ENCODE data around the gene ASPRV1. TPM values are rescaled to one million over a fixed set of nuclear protein-coding genes. Genes with fewer than 3 reads are reported as not detected.

The ASPRV1 gene
- polyA plus RNA-seq, 2 of the 4 experiments (the other 2 are of a cell fraction) = 0.36 TPM

DNA sequence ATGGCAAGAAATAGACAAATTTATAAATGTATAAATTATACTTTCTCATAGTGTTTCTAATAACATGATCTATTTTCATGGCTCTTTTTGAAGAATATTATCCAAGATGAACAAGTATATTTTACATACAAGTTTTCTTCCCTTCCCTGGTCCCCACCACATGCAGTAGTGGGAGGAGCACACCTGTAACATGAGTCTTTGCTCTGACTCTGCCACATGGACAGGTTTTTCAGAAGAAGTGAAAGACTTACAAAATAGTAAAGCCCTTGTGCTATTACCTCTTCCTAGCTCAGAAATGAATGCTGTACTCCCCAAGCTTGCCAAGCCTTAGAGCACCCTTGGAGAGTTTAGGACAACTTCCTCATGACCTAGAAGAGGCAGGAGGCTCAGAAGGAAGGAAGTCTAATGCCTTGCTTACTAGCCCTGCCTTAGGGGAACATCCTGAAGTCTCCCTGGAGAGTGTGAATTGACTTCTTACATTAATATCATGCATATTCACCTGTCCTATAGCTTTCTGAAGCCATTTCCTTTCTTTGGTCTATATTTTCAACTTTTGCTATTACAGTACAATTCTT, 28.1 kb downstream of the ASPRV1 start:
- ChIA-PET CTCF (interaction anchor here (0.7 to 4.0 kb wide), 9 partner anchors 10 to 152 kb away, joined by 3 to 22 read pairs (median 4); partner anchors contain the start of gene MXD1), POLR2A (interaction anchor here (1.2 to 2.5 kb wide), 2 partner anchors 18 to 257 kb away, joined by 6 to 26 read pairs; partner anchors contain the start of genes C2orf42 and MXD1)
- H3K4me1 ChIP-seq = peaks cover 23% of the 10 kb centered on the region; the same call in 2 of the 3 replicates
- TF ChIP-seq JUNB (IDR thresholded peaks at IDR 0.05) = no peak
- TF ChIP-seq, protein P1, sequence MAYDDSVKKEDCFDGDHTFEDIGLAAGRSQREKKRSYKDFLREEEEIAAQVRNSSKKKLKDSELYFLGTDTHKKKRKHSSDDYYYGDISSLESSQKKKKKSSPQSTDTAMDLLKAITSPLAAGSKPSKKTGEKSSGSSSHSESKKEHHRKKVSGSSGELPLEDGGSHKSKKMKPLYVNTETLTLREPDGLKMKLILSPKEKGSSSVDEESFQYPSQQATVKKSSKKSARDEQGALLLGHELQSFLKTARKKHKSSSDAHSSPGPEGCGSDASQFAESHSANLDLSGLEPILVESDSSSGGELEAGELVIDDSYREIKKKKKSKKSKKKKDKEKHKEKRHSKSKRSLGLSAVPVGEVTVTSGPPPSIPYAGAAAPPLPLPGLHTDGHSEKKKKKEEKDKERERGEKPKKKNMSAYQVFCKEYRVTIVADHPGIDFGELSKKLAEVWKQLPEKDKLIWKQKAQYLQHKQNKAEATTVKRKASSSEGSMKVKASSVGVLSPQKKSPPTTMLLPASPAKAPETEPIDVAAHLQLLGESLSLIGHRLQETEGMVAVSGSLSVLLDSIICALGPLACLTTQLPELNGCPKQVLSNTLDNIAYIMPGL (CRISPR knock-in tag; IDR thresholded peaks at IDR 0.05; ENCODE audit: borderline replicate concordance) = no peak
- TF ChIP-seq TP53 (CRISPR knock-in tag; IDR thresholded peaks at IDR 0.05) = no peak
- no peak for TF ChIP-seq SREBF2 (IDR thresholded peaks at IDR 0.05)
- TF ChIP-seq, protein P2, sequence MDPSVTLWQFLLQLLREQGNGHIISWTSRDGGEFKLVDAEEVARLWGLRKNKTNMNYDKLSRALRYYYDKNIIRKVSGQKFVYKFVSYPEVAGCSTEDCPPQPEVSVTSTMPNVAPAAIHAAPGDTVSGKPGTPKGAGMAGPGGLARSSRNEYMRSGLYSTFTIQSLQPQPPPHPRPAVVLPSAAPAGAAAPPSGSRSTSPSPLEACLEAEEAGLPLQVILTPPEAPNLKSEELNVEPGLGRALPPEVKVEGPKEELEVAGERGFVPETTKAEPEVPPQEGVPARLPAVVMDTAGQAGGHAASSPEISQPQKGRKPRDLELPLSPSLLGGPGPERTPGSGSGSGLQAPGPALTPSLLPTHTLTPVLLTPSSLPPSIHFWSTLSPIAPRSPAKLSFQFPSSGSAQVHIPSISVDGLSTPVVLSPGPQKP (IDR thresholded peaks at IDR 0.05; ENCODE audit: low read depth, low read length) = no peak
- no peak for TF ChIP-seq ESRRA (IDR thresholded peaks at IDR 0.05; ENCODE audit: borderline replicate concordance, low read length)
- TF ChIP-seq CHD4 (IDR thresholded peaks at IDR 0.05; ENCODE audit: borderline replicate concordance) = no peak
- no peak for TF ChIP-seq ZC3H11A (IDR thresholded peaks at IDR 0.05)
- TF ChIP-seq NFE2L2 (conservative IDR thresholded peaks at IDR 0.05; ENCODE audit: low read length) = no peak
- no peak for TF ChIP-seq CHD2 (IDR thresholded peaks at IDR 0.05; ENCODE audit: low read length, partially characterized antibody)
- TF ChIP-seq KDM5A (IDR thresholded peaks at IDR 0.05) = no peak
- TF ChIP-seq ZNF302 (CRISPR knock-in tag; IDR thresholded peaks at IDR 0.05) = no peak
- no peak for TF ChIP-seq RCOR1 (IDR thresholded peaks at IDR 0.05; ENCODE audit: low read depth, low read length)
- TF ChIP-seq CBX8 (IDR thresholded peaks at IDR 0.05) = no peak
- no peak for TF ChIP-seq RFX5 (IDR thresholded peaks at IDR 0.05)
- TF ChIP-seq FOSB (CRISPR knock-in tag; IDR thresholded peaks at IDR 0.05) = no peak
- no peak for TF ChIP-seq SMC3 (IDR thresholded peaks at IDR 0.05)
- peak overlapping the region; percentile 72 to 81 for H3K27ac ChIP-seq
- no peak for FAIRE-seq
- H3K4me3 ChIP-seq = no peak overlapping the region
- no peak for DNase-seq (ENCODE audit: low read depth in 1 of 2, low spot score in 1 of 2)
- H3K4me2 ChIP-seq = peak overlapping the region; percentile 68
- peak; percentile 17 to 26; a peak in 3 of 6 replicates for ATAC-seq
- H3K9me3 ChIP-seq = no peaks in the 10 kb centered on the region

DNA sequence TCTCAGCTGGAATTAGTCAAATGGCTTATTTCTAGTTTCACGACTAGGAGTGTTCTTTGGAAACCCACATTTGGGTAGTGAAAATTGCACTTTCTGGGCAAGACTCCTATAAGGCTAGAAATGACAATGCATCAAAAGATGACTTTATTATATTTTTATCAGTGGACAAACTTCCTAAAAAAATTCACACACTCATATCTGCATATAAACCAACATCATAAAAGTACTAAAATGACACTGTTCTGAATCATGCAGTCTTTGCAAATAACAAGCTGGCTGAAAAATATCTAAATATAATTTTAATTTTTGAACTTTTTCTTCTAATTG, 28.9 kb downstream of the ASPRV1 start:
- Histone ChIP-seq H3K4me2 (no peak overlapping the region), H3K9me3 (no peaks in the 10 kb centered on the region), H3K4me3 (no peak overlapping the region), H3K27ac (no peak overlapping the region), H3K4me1 (peaks cover 23% of the 10 kb centered on the region; the same call in 2 of the 3 replicates)
- POLR2A ChIA-PET = interaction anchor here (1.1 to 2.5 kb wide), 2 partner anchors 17 to 18 kb away, joined by 5 to 26 read pairs; partner anchors contain the start of gene MXD1
- no peak for ATAC-seq
- CTCF ChIA-PET = interaction anchor here (0.7 to 4.0 kb wide), 6 partner anchors 10 to 167 kb away, joined by 3 to 22 read pairs (median 6); partner anchors contain the start of gene MXD1
- no peak for TF ChIP-seq SREBF2 (IDR thresholded peaks at IDR 0.05)
- no peak for TF ChIP-seq ZFP36 (IDR thresholded peaks at IDR 0.05; ENCODE audit: borderline replicate concordance, partially characterized antibody)
- TF ChIP-seq TFCP2L1 (CRISPR knock-in tag; IDR thresholded peaks at IDR 0.05) = no peak
- TF ChIP-seq FOXS1 (CRISPR knock-in tag; IDR thresholded peaks at IDR 0.05) = no peak
- TF ChIP-seq, protein P3, sequence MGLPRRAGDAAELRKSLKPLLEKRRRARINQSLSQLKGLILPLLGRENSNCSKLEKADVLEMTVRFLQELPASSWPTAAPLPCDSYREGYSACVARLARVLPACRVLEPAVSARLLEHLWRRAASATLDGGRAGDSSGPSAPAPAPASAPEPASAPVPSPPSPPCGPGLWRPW (IDR thresholded peaks at IDR 0.05) = no peak
- TF ChIP-seq NFE2L2 (conservative IDR thresholded peaks at IDR 0.05; ENCODE audit: low read length) = no peak
- no peak for TF ChIP-seq HOXA7 (CRISPR knock-in tag; IDR thresholded peaks at IDR 0.05)
- TF ChIP-seq CHD2 (IDR thresholded peaks at IDR 0.05; ENCODE audit: low read length, partially characterized antibody) = no peak
- no peak for TF ChIP-seq SMC3 (IDR thresholded peaks at IDR 0.05)
- FAIRE-seq = no peak
- no peak for DNase-seq (ENCODE audit: low read depth in 1 of 2, low spot score in 1 of 2)
- 90% methylated on average over 1 of the region's 1 CpG for WGBS (ENCODE audit: missing lambda C conversion rate)
